Neuron (in vitro differentiated cells): Measurements from ENCODE around the gene DDB1.

Source experiments
- H2AFZ ChIP-seq: one replicate; pipeline ENCODE4 v1.6.1; 2013; ENCODE audit warnings: low read depth, mild to moderate bottlenecking, inconsistent platforms, low read length, moderate library complexity
- H3K27me3 ChIP-seq: one replicate; pipeline ENCODE4 v1.6.1; 2013; ENCODE audit warnings: low read length; ENCODE audit not compliant: insufficient read depth
- H3K36me3 ChIP-seq: one replicate; pipeline ENCODE4 v1.6.1; 2013; ENCODE audit warnings: low read length; ENCODE audit not compliant: insufficient read depth
- H3K4me1 ChIP-seq: one replicate; pipeline ENCODE4 v1.6.1; 2013; ENCODE audit warnings: low read length; ENCODE audit not compliant: insufficient read depth
- H3K4me3 ChIP-seq: 2 replicates; pipeline ENCODE4 v1.5.1; 2013; ENCODE audit warnings: mild to moderate bottlenecking, low read length, moderate library complexity
- H3K9me3 ChIP-seq: one replicate; pipeline ENCODE4 v1.6.1; 2013; ENCODE audit warnings: low read length

Gene DDB1

GRCh38 chr11:61362542-61362875 is 29.6 kb upstream of the DDB1 start:
- H3K9me3 ChIP-seq, result no peaks in the 10 kb centered on the region

GRCh38 chr11:61361741-61362541 is 29.0 kb upstream of the DDB1 start, which contains the start of the genes CYB561A3 and TMEM138:
TSS of gene CYB561A3 (minus strand) at chr11:61361882. CDS start at chr11:61356713, 5,169 bp downstream.
TSS of gene TMEM138 (plus strand) at chr11:61362374. CDS start at chr11:61364391, 2,017 bp downstream.
- H3K4me3 ChIP-seq, result peak within 1 kb of the TSS; percentile 87
- peaks cover 31% of the 10 kb centered on the region for H3K36me3 ChIP-seq
- H3K9me3 ChIP-seq, result no peaks in the 10 kb centered on the region
- no peaks in the 10 kb centered on the region for H3K27me3 ChIP-seq
- H3K4me1 ChIP-seq, result peaks cover 11% of the 10 kb centered on the region
- H2AFZ ChIP-seq, result peak within 1 kb of the TSS; percentile 29

More at GRCh38 chr11:61362542-61362875, 29.6 kb upstream of the DDB1 start:
- peak overlapping the region; percentile 29 for H2AFZ ChIP-seq
- peaks cover 36% of the 10 kb centered on the region for H3K36me3 ChIP-seq
- peak overlapping the region; percentile 87 for H3K4me3 ChIP-seq
- no peaks in the 10 kb centered on the region for H3K27me3 ChIP-seq
- peaks cover 11% of the 10 kb centered on the region for H3K4me1 ChIP-seq

- H3K27me3 ChIP-seq, result no peaks in the 10 kb centered on the region
- H3K36me3 ChIP-seq, result peaks cover 24% of the 10 kb centered on the region
- H2AFZ ChIP-seq, result peak overlapping the region; percentile 29
- H3K9me3 ChIP-seq, result no peaks in the 10 kb centered on the region
- peaks cover 11% of the 10 kb centered on the region for H3K4me1 ChIP-seq
- peak overlapping the region; percentile 87 for H3K4me3 ChIP-seq
Measured at GRCh38 chr11:61361237-61361740, 28.4 kb upstream of the DDB1 start.

GRCh38 chr11:61359516-61359915 is 26.6 kb upstream of the DDB1 start:
- H3K9me3 ChIP-seq, result no peaks in the 10 kb centered on the region
- H3K27me3 ChIP-seq, result no peaks in the 10 kb centered on the region
- peaks cover 11% of the 10 kb centered on the region for H3K4me1 ChIP-seq

GRCh38 chr11:61358566-61358965 is 25.7 kb upstream of the DDB1 start:
- H3K4me1 ChIP-seq, result peaks cover 11% of the 10 kb centered on the region
- H2AFZ ChIP-seq, result no peak overlapping the region
- H3K4me3 ChIP-seq, result no peak overlapping the region
- no peaks in the 10 kb centered on the region for H3K27me3 ChIP-seq
- peaks cover 2% of the 10 kb centered on the region for H3K36me3 ChIP-seq
- H3K9me3 ChIP-seq, result no peaks in the 10 kb centered on the region

More at GRCh38 chr11:61359516-61359915, 26.6 kb upstream of the DDB1 start:
- Histone ChIP-seq H3K36me3 (peaks cover 12% of the 10 kb centered on the region), H2AFZ (no peak overlapping the region), H3K4me3 (no peak overlapping the region)

GRCh38 chr11:61357894-61358239 is 25.0 kb upstream of the DDB1 start:
- no peak overlapping the region for H2AFZ ChIP-seq
- H3K27me3 ChIP-seq, result no peaks in the 10 kb centered on the region
- peaks cover 5% of the 10 kb centered on the region for H3K4me1 ChIP-seq
- H3K36me3 ChIP-seq, result no peaks in the 10 kb centered on the region
- H3K9me3 ChIP-seq, result no peaks in the 10 kb centered on the region
- H3K4me3 ChIP-seq, result no peak overlapping the region

GRCh38 chr11:61357233-61357893 is 24.5 kb upstream of the DDB1 start:
- H2AFZ ChIP-seq, result no peak overlapping the region
- H3K4me1 ChIP-seq, result peaks cover 5% of the 10 kb centered on the region
- H3K4me3 ChIP-seq, result no peak overlapping the region
- no peaks in the 10 kb centered on the region for H3K27me3 ChIP-seq
- no peaks in the 10 kb centered on the region for H3K9me3 ChIP-seq
- H3K36me3 ChIP-seq, result no peaks in the 10 kb centered on the region

- H3K9me3 ChIP-seq, result no peaks in the 10 kb centered on the region
- H3K36me3 ChIP-seq, result no peaks in the 10 kb centered on the region
Measured at GRCh38 chr11:61356706-61357105, 23.8 kb upstream of the DDB1 start.

GRCh38 chr11:61354208-61354607 is 21.3 kb upstream of the DDB1 start:
- Histone ChIP-seq H2AFZ (no peak overlapping the region), H3K4me3 (no peak overlapping the region), H3K9me3 (no peaks in the 10 kb centered on the region), H3K27me3 (no peaks in the 10 kb centered on the region), H3K36me3 (peaks cover 6% of the 10 kb centered on the region), H3K4me1 (no peaks in the 10 kb centered on the region)

More at GRCh38 chr11:61356706-61357105, 23.8 kb upstream of the DDB1 start:
- peaks cover 5% of the 10 kb centered on the region for H3K4me1 ChIP-seq
- H3K27me3 ChIP-seq, result no peaks in the 10 kb centered on the region
- H3K4me3 ChIP-seq, result no peak overlapping the region
- no peak overlapping the region for H2AFZ ChIP-seq

- Histone ChIP-seq H3K9me3 (no peaks in the 10 kb centered on the region), H3K27me3 (no peaks in the 10 kb centered on the region), H3K4me3 (no peak overlapping the region), H3K36me3 (peaks cover 10% of the 10 kb centered on the region), H2AFZ (no peak overlapping the region), H3K4me1 (no peaks in the 10 kb centered on the region)
Measured at GRCh38 chr11:61353131-61354067, 20.5 kb upstream of the DDB1 start.

GRCh38 chr11:61352038-61352437 is 19.1 kb upstream of the DDB1 start:
- Histone ChIP-seq H2AFZ (no peak overlapping the region), H3K4me1 (no peaks in the 10 kb centered on the region), H3K9me3 (no peaks in the 10 kb centered on the region), H3K36me3 (peaks cover 10% of the 10 kb centered on the region), H3K27me3 (no peaks in the 10 kb centered on the region), H3K4me3 (no peak overlapping the region)

GRCh38 chr11:61350803-61351202 is 17.9 kb upstream of the DDB1 start:
- H3K4me3 ChIP-seq, result no peak overlapping the region
- H3K36me3 ChIP-seq, result peaks cover 10% of the 10 kb centered on the region
- no peaks in the 10 kb centered on the region for H3K9me3 ChIP-seq
- H3K27me3 ChIP-seq, result no peaks in the 10 kb centered on the region
- no peaks in the 10 kb centered on the region for H3K4me1 ChIP-seq
- H2AFZ ChIP-seq, result no peak overlapping the region
